Activated T-cell treated with anti-CD3 and anti-CD28 coated beads for 48 hours (primary cell): ENCODE data around the gene TSTD1.
"Not testable (repeated sequence)": the region's sequence is repeated elsewhere in the genome, so short reads cannot be mapped to it uniquely, and the experiment has no call there.

Experiments used
- DNase-seq: peaks from one replicate; pipeline ENCODE4 v3.0.0-alpha.2; 2020; ENCODE audit warnings: low read depth

The TSTD1 gene

DNA sequence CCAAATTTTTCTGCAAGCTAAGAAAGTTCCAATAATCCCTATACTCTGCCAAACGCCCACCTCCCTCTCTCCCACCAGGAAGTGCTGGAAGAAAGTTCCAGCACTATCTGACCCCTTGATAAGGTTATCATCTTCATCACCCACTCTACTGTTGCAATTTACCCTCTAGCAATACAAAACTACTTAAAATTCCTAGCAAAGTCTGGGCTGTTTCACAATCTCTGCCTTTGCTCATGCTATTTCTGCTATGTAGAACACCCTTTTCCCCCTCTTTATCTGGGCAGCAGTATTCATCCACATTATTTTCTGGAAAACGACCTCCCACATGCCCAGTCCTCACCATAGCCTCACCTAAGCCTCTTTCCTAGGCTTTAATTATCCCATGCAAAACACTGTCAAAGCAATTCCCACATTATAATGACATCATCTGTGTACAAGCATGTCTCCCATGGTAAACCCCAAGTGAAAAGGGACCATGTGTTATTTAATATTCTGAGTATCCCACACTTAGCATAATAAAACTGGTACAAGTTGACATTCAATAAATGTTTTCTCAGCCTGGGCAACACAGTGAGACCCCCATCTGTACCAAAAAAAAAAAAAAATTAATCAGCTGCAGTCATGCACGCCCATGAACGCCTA lies 29.8 kb downstream of the TSTD1 start:
- no peak for DNase-seq

DNA sequence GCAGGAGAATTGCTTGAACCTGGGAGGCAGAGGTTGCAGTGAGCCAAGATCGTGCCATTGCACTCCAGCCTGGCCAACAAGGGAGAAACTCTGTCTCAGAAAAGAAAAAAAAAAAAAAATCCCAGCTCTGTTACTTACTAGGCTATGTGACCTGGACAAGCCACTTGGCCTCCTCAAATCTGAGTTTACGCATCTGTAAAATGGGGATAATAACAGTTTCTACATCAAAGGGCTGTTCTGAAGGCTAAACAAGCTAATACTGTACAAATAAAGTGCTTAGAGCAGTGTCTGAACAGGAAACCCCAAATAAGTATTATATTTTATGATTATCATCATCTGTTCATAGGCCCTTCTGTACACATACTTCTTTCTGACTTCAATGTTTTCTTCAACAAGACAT lies 31.4 kb downstream of the TSTD1 start:
- no peak for DNase-seq

DNA sequence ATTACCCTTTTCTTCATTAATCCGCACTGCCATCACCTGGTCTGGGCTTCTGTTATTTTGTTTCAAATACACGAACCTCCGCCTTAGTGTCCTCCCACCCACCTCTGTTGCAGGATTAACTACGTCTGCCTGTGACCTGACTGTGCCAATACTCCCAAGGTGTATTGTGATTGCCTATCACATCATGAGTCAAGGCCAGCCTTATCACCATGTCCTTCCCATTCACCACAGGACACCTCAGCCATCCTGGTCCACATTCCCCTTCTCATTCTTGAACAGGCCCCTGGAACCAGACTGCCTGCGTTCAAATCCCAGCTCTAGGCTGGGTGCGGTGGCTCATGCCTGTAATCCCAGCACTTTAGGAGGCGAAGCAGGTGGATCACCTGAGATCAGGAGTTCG lies 32.2 kb downstream of the TSTD1 start:
- no peak for DNase-seq

DNA sequence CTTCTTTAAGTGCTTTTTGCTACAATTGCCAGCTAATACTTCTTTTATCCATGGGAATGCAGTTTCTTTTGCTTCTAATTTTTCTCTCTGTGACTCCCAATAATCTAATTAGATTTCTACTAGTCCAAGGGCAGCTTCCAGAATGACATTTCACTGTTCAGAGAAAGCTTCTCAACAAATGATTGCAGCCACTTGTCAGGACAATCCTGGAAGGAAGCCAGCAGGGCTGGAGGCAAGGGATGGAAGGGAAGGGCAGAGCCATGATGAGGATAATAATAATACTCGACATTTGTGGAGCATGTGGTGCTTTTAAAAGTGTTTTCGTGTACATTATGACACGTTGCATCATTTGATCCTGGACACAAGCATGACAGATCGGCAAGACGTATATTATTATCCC lies 37.2 kb downstream of the TSTD1 start:
- DNase-seq = no peak

DNA sequence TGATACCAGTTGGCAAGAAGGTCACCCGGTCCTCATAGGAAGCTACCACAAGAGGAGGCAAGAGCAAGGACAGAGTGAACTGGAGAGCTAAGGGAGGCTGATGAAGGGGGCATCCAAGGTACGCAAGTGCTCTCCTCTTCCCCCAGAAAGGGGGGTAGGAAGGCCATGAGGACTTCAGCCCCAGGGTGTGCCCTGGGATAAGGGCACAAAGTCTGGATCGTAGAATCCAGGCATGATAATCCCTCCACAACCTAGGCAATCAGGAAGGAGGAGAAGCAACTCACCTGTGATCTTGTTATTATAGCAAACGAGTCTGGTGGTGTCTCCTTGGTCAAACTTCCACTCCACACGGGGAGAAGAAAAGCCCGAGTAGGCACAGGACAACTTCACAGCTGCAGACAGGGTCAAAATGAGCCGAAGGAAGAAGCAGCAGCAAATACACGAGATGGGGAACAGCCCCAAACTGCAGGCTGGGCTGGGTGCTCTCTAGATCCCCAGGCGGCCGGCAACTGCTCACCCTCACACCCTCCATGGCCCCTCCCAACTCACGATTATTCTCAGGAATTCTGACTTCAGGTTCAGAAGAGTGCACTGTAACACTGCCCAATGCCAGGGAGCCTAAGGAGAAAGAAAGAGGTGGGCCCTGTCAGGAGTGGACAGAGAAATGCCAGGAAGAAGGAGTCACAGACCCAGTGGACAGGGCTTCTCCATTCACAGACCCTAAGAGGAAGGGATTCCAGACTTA lies 37.9 kb downstream of the TSTD1 start:
- no peak for DNase-seq

DNA sequence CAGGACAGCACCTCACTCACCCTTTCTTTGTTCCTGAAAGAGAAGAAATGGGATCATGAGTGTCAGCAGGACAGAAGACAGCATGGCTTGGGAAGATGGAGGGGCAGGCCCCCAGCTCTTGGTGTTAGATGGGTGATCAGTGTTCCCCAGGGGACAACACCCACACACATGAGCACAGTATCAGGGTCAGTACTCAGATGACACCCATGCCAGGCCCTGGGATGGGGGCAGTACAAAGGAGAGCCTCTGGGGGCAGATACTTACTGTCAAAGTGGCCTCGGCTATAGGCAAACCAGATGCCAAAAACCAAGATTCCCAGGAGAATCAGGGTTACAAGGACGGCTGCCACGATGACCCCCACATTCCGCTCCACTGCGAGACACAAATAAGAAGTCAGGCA lies 39.4 kb downstream of the TSTD1 start:
- no peak for DNase-seq

DNA sequence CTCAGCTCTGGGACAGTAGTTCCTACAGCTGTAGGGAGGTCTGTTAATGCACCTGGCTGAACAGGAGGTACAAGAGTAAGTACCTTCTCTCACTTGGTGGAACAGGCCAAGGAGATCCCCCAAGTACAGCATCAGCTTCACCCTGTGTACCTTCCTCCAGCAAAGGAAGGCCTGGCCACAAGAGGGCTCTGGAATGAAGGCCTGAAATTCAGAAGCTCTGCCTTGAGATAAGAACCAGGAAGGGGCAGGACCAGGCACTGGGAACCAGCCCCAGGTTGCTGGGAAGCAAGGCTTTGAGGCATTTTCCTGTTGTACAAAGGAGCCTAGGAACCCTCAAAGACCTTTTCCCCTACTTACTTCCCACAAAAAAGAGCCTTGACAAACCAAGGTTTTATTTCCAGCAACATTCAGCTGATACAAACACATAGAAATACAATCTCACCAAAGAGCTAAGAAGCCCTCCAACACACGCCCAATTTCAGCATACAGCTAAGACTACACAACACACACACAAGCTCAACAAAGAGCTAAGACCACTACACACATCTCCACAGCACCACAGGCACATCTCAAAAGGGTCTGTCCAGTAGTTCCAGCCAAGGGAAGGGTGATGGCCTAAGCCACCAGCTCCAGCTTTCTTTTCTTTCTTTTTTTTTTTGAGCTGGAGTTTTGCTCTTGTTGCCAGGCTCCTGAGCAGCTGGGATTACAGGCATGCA lies 41.3 kb downstream of the TSTD1 start:
- no peak for DNase-seq

DNA sequence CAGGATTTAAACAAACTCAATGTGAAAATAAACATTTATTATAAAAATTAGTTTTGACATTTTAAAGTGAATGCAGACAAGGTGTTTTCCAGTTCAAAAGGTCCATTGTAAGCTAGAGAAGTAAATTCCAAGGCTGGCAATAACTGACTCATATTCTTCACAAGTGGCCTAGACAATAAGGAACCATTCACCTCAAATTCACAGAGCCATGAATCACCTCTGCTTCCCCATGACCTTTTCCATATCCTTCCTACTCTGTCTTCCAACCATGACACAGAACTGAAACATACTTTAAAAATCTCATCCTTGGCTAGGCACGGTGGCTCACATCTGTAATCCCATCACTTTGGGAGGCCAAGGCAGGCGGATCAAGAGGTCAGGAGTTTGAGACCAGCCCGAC lies 42.6 kb downstream of the TSTD1 start:
- no peak for DNase-seq

DNA sequence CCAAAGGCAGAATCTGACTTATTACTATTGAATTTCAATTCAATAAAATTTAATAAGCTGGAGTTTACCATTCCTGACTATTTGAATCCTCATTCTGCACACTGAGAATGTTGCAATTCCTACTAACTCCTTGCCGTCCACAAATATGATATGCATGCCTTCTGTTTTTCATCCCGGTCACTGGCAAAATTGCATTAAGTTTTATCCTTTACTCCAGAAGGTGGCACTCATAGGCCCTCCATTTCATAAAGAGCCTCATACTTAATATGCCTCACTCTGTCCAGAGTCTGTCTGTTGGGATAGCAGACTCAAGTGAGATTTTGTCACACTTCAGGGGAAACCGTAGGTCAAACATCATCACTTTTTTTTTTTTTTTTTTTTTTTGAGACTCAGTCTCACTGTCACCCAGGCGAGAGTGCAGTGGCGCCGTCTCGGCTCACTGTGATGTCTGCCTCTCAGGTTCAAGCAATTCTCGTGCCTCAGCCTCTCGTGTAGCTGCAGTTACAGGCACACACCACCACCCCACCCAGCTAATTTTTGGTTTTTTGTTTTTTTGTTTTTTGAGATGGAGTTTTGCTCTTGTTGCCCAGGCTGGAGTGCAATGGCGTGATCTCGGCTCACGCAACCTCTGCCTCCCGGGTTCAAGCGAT lies 45.1 kb downstream of the TSTD1 start:
- no peak for DNase-seq

DNA sequence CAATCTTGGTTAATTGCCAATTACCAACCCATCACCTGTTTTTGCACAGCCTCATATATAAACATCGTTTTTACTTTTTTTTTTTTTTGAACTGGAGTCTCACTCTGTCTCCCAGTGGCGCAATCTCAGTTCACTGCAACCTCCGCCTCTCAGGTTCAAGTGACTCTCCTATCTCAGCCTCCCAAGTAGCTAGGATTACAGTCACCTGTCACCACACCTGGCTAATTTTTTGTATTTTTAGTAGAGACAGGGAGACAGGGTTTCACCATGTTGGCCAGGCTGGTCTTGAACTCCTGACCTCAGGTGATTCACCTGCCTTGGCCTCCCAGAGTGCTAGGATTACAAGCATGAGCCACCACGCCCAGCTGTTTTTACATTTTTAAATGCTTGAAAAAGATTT lies 46.7 kb downstream of the TSTD1 start:
- not testable (repeated sequence) for DNase-seq
